ENCODE data around the gene NFKBIZ. TPM values are rescaled to one million over a fixed set of nuclear protein-coding genes. Genes with fewer than 3 reads are reported as not detected.

NFKBIZ gene
- total and polyA plus RNA-seq, 9 of the 15 experiments (the other 6 are each of a cell fraction or from before 2014, with no cell fraction given), result 1.2 to 13.7 (median 5.7) TPM

GRCh38 chr3:101827211-101828174 lies 21.8 kb upstream of the NFKBIZ start (continued):
- no peak for TF ChIP-seq RBM15 (IDR thresholded peaks at IDR 0.05; ENCODE audit: insufficient read depth, low read length)
- TF ChIP-seq ZNF655 (CRISPR knock-in tag; IDR thresholded peaks at IDR 0.05), result no peak
- peak; percentile 63 for TF ChIP-seq SOX6 (IDR thresholded peaks at IDR 0.05)
- 0 out of 2 replicates have a peak, but pooled peaks have one; percentile 19 for TF ChIP-seq ZNF395 (CRISPR knock-in tag; IDR thresholded peaks at IDR 0.05)
- no peak for TF ChIP-seq ZEB2 (IDR thresholded peaks at IDR 0.05)
- no peak for TF ChIP-seq MYBL2 (IDR thresholded peaks at IDR 0.05; ENCODE audit: low read depth)
- no peak for TF ChIP-seq MYBL2 (CRISPR knock-in tag; IDR thresholded peaks at IDR 0.05; ENCODE audit: borderline replicate concordance)
- TF ChIP-seq, protein P1, sequence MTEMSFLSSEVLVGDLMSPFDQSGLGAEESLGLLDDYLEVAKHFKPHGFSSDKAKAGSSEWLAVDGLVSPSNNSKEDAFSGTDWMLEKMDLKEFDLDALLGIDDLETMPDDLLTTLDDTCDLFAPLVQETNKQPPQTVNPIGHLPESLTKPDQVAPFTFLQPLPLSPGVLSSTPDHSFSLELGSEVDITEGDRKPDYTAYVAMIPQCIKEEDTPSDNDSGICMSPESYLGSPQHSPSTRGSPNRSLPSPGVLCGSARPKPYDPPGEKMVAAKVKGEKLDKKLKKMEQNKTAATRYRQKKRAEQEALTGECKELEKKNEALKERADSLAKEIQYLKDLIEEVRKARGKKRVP (CRISPR knock-in tag; IDR thresholded peaks at IDR 0.05), result no peak
- no peak for TF ChIP-seq RBM17 (IDR thresholded peaks at IDR 0.05; ENCODE audit: borderline replicate concordance, low read depth, low read length)
- no peak for TF ChIP-seq U2AF2 (optimal IDR thresholded peaks at IDR 0.05; ENCODE audit: low read depth, low read length)
- TF ChIP-seq ZNF551 (CRISPR knock-in tag; IDR thresholded peaks at IDR 0.05), result no peak
- TF ChIP-seq, protein P2, sequence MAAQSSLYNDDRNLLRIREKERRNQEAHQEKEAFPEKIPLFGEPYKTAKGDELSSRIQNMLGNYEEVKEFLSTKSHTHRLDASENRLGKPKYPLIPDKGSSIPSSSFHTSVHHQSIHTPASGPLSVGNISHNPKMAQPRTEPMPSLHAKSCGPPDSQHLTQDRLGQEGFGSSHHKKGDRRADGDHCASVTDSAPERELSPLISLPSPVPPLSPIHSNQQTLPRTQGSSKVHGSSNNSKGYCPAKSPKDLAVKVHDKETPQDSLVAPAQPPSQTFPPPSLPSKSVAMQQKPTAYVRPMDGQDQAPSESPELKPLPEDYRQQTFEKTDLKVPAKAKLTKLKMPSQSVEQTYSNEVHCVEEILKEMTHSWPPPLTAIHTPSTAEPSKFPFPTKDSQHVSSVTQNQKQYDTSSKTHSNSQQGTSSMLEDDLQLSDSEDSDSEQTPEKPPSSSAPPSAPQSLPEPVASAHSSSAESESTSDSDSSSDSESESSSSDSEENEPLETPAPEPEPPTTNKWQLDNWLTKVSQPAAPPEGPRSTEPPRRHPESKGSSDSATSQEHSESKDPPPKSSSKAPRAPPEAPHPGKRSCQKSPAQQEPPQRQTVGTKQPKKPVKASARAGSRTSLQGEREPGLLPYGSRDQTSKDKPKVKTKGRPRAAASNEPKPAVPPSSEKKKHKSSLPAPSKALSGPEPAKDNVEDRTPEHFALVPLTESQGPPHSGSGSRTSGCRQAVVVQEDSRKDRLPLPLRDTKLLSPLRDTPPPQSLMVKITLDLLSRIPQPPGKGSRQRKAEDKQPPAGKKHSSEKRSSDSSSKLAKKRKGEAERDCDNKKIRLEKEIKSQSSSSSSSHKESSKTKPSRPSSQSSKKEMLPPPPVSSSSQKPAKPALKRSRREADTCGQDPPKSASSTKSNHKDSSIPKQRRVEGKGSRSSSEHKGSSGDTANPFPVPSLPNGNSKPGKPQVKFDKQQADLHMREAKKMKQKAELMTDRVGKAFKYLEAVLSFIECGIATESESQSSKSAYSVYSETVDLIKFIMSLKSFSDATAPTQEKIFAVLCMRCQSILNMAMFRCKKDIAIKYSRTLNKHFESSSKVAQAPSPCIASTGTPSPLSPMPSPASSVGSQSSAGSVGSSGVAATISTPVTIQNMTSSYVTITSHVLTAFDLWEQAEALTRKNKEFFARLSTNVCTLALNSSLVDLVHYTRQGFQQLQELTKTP (IDR thresholded peaks at IDR 0.05; ENCODE audit: low read depth in 1 of 2, partially characterized antibody in 2 of 2), result no peak
- TF ChIP-seq RBBP5 (IDR thresholded peaks at IDR 0.05; ENCODE audit: borderline replicate concordance, insufficient read depth, low read length, poor library complexity, severe bottlenecking), result peak; percentile 26
- TF ChIP-seq NR2C2 (CRISPR knock-in tag; IDR thresholded peaks at IDR 0.05), result no peak
- peak; percentile 58 for TF ChIP-seq NR2C2 (tag; IDR thresholded peaks at IDR 0.05)
- TF ChIP-seq TEAD2 (tag; IDR thresholded peaks at IDR 0.05), result no peak
- TF ChIP-seq FOXA1 (IDR thresholded peaks at IDR 0.05; ENCODE audit: borderline replicate concordance), result no peak
- TF ChIP-seq ETV1 (tag; conservative IDR thresholded peaks at IDR 0.05; ENCODE audit: low read depth), result no peak
- no peak for TF ChIP-seq SRF (CRISPR knock-in tag; IDR thresholded peaks at IDR 0.05)
